Tibial artery (tissue), 4 donors: ENCODE results near the gene MT1G.

Source experiments
- DNase-seq, 2 donors: peaks; one replicate each; pipeline ENCODE4 v3.0.0-alpha.2; 2019
- H3K27ac ChIP-seq, 2 donors: fragments of 200-600 bp; sonication (generic) in 1 of 2; 1 replicate in 1 of 2; 2 replicates in 1 of 2; pipeline ENCODE4 v1.5.1; 2018 to 2019; ENCODE audit warnings: mild to moderate bottlenecking in 1 of 2
- H3K27me3 ChIP-seq, 2 donors: fragments of 200-600 bp; sonication (generic) in 1 of 2; one replicate each; pipeline versions ENCODE4 v1.5.1 to v1.6.0; 2016 to 2019
- H3K36me3 ChIP-seq, 3 donors: fragments of 200-600 bp; sonication (generic) in 2 of 3; one replicate each; pipeline ENCODE4 v1.5.1; 2016 to 2019; ENCODE audit warnings: mild to moderate bottlenecking in 2 of 3
- H3K4me1 ChIP-seq, 4 donors: fragments of 200-600 bp; sonication (generic) in 2 of 4; 1 replicate in 3 of 4; 2 replicates in 1 of 4; pipeline ENCODE4 v1.5.1; 2016 to 2019
- H3K4me3 ChIP-seq, 2 donors: fragments of 200-600 bp; sonication (generic) in 1 of 2; 1 replicate in 1 of 2; 2 replicates in 1 of 2; pipeline ENCODE4 v1.5.1; 2018 to 2019; ENCODE audit warnings: mild to moderate bottlenecking in 2 of 2
- H3K9me3 ChIP-seq, 3 donors: fragments of 200-600 bp; sonication (generic) in 1 of 3; one replicate each; pipeline ENCODE4 v1.5.1; 2016 to 2019
- intact Hi-C: fragments of 100-400 bp; cut with DNase I; formaldehyde crosslinking; loops from one replicate; pipeline ENCODE4 v1.15.0; 2023; ENCODE audit warnings: low total_unique reads
- TF ChIP-seq, protein P1 (sequence below), 2 experiments: fragments of 200-600 bp in 1 of 2; fragments of 450-650 bp in 1 of 2; IDR thresholded peaks; one replicate each; pipeline ENCODE4 v1.5.1; 2017 to 2019; ENCODE audit warnings: antibody characterized with exemption in 2 of 2, mild to moderate bottlenecking in 1 of 2, moderate library complexity in 1 of 2

MT1G gene

DNA sequence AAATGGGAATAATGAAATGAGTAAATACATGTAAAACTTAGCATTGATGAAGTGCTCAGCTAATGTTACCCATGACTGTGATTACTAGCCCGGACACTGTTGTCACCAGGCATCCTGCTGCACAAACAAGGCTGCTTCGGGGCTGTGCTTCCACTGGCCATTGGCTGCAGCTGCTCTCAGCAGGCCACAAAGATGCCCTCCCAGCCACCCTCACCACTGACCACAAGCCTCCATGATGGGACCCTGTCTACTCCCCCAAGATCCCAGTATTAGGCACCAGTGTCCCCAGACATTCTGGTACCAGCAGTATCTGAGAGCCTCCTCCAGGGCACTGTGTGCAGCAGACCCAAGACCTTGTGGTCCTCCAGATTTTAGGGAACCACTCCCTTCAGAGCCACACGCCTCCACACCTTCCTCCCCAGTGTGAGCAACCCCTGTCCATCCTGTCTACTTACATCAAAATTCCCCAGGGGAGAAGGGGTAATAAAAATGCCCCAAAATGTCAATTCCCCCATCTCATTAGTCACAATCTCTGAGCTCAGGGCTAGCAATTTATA is 42.4 kb upstream of the MT1G start:
- H3K27me3 ChIP-seq = peaks cover 0 to 6% of the 10 kb centered on the region in 2 donors
- no peaks in the 10 kb centered on the region for H3K4me1 ChIP-seq
- H3K4me3 ChIP-seq = no peak overlapping the region
- H3K9me3 ChIP-seq = no peaks in the 10 kb centered on the region
- intact Hi-C loops = no loop called here
- no peak for DNase-seq
- H3K36me3 ChIP-seq = no peaks in the 10 kb centered on the region
- no peak overlapping the region for H3K27ac ChIP-seq
- TF ChIP-seq, protein P1, sequence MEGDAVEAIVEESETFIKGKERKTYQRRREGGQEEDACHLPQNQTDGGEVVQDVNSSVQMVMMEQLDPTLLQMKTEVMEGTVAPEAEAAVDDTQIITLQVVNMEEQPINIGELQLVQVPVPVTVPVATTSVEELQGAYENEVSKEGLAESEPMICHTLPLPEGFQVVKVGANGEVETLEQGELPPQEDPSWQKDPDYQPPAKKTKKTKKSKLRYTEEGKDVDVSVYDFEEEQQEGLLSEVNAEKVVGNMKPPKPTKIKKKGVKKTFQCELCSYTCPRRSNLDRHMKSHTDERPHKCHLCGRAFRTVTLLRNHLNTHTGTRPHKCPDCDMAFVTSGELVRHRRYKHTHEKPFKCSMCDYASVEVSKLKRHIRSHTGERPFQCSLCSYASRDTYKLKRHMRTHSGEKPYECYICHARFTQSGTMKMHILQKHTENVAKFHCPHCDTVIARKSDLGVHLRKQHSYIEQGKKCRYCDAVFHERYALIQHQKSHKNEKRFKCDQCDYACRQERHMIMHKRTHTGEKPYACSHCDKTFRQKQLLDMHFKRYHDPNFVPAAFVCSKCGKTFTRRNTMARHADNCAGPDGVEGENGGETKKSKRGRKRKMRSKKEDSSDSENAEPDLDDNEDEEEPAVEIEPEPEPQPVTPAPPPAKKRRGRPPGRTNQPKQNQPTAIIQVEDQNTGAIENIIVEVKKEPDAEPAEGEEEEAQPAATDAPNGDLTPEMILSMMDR (IDR thresholded peaks at IDR 0.05) = no peak

DNA sequence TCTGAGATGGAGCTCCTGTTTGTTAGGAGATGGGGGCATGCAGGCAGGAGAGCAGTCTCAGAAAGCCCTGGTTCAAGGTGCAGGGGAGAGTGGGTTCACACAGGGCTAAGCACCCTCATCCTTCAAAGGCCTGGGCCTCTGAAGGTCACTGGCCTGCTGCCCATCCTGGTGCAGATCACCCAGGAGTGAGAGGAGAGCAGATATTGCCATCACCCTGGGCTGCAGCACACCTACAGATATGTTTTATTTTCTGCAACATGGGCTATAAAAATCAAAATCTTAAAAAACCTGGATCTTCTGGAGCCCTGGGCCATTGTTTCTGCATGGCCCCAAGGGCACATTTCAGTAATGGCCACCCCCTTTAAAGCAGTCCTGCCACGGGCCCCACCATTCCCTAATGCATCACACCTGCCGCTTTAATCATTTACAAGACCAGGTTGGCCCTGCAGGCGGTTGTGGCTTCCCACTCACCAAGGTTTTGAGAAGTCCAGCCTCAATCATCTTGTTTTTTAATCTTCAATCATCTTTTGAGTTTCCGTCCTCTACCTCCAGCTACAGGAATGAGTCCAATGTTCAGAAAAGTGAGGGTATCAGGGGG is 41.7 kb upstream of the MT1G start:
- DNase-seq = no peak
- Histone ChIP-seq H3K4me3 (no peak overlapping the region), H3K27ac (no peak overlapping the region), H3K27me3 (peaks cover 0 to 6% of the 10 kb centered on the region in 2 donors), H3K4me1 (no peaks in the 10 kb centered on the region), H3K9me3 (no peaks in the 10 kb centered on the region), H3K36me3 (no peaks in the 10 kb centered on the region)
- TF ChIP-seq, protein P1 (IDR thresholded peaks at IDR 0.05) = no peak
- intact Hi-C loops = no loop called here

- Histone ChIP-seq H3K4me1 (no peaks in the 10 kb centered on the region), H3K4me3 (no peak overlapping the region), H3K27ac (no peak overlapping the region), H3K36me3 (no peaks in the 10 kb centered on the region), H3K27me3 (peaks cover 0 to 6% of the 10 kb centered on the region in 2 donors), H3K9me3 (no peaks in the 10 kb centered on the region)
- TF ChIP-seq, protein P1 (IDR thresholded peaks at IDR 0.05) = no peak
- intact Hi-C loops = no loop called here
- no peak for DNase-seq
These were observed 40.9 kb upstream of the MT1G start for GRCh38 chr16:56708525-56709442.

DNA sequence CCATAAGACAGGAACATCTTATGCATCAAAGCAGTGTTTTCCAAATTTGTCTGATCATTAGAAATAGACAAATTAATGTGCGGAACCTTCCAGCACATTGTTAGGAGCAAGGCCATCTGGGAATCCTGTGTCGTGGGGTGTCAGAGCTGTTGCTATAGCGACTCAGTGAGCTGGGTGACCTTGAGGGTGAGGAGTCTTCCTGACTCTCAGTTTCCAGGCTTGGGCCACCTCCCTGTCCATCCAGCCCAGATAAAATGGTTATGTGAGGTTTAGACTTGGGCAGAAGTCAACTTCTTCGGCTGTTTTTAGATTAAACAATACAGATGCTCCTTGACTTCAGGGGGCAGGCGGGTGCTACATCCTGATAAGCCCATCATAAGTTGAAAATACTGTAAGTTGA is 35.0 kb upstream of the MT1G start:
- DNase-seq = no peak
- H3K36me3 ChIP-seq = no peaks in the 10 kb centered on the region
- intact Hi-C loops = loop anchor here (5.0 kb wide), 4 partner anchors 36 to 186 kb away; partner anchors contain the start of genes MT1G and MT1H
- H3K9me3 ChIP-seq = no peaks in the 10 kb centered on the region
- H3K4me3 ChIP-seq = no peak overlapping the region
- H3K27me3 ChIP-seq = peaks cover 0 to 1% of the 10 kb centered on the region in 2 donors
- TF ChIP-seq, protein P1 (IDR thresholded peaks at IDR 0.05) = no peak
- H3K4me1 ChIP-seq = peaks cover 0 to 4% (median 0%) of the 10 kb centered on the region in 4 donors
- H3K27ac ChIP-seq = no peak overlapping the region

DNA sequence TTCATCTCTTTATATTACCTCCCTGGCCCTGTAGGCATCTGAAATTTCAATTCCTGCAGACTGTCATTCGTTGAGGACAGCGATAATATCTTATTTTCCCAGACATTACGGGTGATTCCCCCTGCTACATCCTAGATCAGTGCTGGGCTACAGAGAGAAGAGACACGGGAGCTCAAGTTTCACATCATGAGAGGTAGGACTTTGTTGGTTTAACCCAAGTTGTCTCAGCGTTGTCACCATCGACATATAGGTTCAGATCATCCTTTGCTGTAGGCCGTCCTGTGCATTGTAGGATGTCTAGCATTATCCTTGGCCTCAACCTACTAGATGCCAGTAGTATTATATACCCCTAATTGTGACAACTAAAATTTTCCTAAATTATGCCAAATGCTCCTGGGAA is 33.7 kb upstream of the MT1G start:
- peaks cover 0 to 4% (median 0%) of the 10 kb centered on the region in 3 donors for H3K9me3 ChIP-seq
- H3K36me3 ChIP-seq = no peaks in the 10 kb centered on the region
- H3K4me1 ChIP-seq = peaks cover 0 to 4% (median 0%) of the 10 kb centered on the region in 4 donors
- intact Hi-C loops = loop anchor here (5.0 kb wide), 4 partner anchors 34 to 184 kb away; partner anchors contain the start of genes MT1G and MT1H
- no peaks in the 10 kb centered on the region for H3K27me3 ChIP-seq
- DNase-seq = no peak
- H3K27ac ChIP-seq = no peak overlapping the region
- TF ChIP-seq, protein P1 (IDR thresholded peaks at IDR 0.05) = no peak
- H3K4me3 ChIP-seq = no peak overlapping the region
